Cerebellar nuclear complex (tissue), 1 donor: ENCODE data around the gene NR1D1.

Experiments
- DNase-seq, 2 experiments: peaks; one replicate each; lab custom pipeline; 2025; lab: John Stamatoyannopoulos, UW

The NR1D1 gene

DNA sequence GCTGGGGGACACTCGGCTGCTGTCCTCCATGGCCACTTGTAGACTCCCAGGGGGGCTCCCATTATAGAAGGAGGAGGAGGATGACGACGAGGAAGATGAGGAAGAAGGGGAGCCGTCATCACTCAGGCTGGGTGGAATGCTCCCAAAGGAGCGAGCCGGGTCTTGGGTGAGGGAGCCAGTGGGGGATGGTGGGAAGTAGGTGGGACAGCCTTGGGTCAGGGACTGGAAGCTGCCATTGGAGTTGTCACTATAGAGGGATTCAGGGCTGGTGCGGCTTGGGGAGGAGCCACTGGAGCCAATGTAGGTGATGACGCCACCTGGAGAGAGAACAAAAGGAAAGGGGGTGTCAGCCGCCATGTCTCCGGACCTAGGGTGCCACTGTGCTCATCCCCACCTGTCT is 3.3 kb downstream of the NR1D1 start:
- DNase-seq: no peak

DNA sequence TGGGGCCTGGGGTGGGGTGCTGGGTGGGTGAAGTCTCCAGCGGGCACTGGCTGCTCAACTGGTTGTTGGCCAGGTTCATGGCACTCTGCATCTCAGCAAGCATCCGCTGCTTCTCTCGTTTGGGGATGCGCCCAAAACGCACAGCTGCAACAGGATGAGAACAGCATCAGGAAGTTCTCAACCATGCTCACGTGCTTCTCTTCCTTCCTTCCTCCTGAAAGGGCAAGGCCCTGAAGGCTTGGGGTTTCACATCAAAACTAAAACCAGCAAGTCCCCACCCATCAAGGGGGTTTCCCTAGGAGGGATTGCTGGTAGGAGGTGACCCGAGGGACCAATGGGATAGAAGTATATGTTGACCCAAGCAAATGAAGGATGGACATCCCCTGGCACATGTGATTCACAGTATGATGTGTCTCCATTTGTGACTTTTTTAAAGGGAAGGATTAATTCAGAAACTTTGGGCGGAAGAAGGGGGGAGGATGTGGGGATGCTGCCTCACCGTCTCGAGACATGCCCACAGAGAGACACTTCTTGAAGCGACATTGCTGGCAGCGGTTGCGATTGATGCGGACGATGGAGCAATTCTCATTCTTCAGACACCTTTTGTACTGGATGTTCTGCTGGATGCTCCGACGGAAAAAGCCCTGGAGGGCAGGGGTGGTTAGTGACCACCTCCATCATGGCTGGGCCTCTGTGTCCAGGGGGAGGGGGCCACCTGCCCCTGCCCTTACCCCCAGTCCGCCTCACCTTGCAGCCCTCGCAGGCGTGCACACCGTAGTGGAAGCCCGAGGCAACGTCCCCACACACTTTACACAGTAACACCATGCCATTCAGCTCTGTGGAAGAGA is 4.2 kb downstream of the NR1D1 start:
- DNase-seq: no peak

DNA sequence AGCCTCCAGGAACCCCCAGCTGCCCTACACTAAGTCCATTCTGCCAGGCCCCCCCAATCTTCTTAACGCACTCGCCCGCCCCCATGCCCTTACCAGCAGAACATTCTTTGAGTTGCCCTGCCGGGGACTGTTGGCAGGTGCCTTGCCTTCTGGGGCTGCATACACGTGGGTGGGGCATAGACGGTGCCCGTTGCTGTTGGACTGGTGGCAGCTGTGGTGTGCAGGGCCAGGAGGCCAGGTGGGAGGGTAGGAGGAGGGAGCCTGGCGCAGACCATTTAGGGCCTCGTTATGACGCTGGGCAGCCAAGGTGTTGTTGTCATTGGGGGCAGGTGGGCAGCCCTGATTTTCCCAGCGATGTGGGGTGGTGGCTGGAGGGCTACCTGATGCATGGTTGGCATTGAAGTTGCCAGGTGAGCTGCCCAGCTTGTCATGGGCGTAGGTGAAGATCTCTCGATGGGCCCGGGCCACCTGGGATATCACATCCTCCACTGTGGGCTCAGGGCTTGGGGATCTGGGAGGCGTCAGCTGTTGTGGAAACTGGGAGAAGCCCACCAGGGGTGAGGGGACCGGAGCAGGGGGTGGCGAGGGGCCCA is 4.9 kb downstream of the NR1D1 start:
- DNase-seq: no peak

DNA sequence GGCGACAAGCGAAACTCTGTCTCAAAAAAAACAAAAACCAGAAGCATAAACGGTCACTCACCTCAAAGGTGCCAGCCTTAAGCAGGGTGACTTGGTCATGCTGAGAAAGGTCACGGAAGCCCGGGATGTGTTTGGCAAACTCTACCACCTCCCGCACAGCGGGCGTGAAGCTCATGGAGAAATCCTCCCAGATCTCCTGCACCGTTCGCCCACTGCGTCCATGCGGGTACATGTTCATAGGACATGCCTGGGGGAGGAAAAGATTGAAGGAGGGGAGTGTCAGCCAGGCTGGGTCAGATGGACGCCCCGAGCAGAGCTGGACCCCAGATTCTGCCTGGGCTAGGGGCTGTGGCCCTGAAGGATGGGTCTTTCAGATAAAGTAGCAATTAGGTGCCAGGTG is 5.5 kb downstream of the NR1D1 start:
- no peak for DNase-seq

DNA sequence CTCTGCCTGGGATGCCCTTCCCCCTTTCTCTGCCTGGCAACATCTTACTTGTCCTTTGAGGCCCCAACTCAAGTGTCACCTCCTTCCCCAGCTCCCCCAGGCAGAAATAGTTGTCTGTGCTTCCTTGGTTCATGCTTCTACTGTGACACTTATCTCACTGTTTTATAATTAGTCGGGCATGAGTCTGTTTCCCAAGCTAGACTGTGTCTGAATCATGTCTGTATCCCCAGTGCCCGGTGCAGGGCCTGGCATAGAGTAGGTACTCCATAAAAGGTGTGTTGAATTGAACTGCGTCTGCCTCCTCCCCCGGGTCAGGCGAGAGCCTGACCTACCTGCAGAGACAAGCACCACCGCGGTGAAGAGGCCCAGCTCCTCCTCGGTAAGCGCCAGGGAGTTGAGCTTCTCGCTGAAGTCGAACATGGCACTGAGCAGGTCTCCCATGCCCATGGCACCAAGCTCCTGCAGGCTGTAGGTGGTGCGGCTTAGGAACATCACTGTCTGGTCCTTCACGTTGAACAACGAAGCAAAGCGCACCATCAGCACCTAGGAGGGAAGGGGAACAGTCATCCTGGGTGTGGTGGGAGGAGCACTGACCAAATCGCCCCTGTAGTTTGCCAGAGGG is 6.7 kb downstream of the NR1D1 start:
- DNase-seq: no peak

DNA sequence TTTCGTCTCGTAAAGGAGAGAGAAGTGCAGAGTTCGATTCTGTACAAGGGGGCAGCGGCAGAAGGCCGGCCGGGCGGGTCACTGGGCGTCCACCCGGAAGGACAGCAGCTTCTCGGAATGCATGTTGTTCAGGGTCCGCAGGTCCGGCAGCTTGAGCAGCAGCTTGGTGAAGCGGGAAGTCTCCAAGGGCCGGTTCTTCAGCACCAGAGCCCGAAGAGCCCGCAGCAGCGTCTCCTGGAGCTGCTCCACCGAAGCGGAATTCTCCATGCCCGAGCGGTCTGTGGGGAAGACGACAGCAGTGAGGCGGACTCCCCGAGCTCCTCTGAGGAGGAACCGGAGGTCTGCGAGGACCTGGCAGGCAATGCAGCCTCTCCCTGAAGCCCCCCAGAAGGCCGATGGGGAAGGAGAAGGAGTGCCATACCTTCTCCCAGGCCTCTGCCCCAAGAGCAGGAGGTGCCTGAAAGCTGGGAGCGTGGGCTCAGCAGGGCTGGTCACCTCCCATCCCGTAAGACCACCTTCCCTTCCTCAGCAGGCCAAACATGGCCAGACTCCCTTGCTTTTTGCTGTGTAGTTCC is 7.3 kb downstream of the NR1D1 start:
- no peak for DNase-seq

DNA sequence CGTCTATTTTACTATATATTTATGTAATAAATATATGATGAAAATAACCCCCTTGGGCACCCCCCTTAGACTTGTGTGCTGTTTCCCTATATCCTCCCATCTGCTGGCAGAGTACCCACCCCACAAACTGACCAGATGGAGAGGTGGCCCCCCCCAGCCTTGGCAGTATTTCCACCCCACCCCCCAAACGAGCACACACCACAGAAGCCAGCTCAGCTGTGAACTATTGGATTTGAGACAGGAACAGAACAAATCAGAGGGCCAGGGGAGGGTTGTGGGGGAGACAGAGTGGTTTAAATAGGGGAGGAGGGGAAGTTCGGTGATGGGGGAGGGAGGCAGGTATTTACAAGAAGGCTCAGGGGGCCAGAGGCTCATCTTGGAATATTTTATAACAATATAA is 7.8 kb downstream of the NR1D1 start:
- peak in 1 of 2 experiments; percentile 54 for DNase-seq

DNA sequence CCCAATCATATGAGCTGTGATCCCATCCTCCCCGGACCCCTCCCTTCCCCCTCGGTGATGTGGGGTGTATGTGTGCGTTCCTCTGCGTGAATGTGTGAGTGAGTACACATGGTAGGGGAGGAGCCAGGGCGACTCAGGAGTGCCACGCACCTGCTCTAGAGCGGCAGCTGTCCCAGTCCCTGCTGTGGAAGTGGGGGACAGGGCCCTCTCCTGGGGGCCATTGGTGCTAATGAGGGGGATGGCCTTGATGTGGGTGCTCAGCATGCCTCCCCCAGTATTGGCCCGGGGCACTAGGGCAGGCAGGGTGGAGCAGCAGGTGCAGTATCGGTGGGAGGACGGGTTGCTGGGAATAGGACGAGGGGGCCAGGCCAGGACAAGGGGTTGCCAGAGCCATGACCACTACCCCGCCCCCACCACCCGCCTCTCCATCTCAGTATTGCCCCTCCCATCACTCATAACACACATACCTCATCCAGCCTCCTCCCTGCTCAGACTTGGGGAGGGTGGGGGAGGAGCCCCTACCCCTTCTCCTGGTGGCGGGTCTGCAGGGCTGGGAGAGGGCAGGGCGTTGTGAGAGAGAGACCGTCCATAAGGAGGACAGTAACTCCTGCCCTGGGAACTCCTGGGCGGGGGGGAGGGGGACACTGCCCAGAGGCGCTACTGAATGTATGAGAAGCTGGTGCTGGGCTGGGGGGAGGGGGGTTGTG is 8.5 kb downstream of the NR1D1 start:
- no peak for DNase-seq

DNA sequence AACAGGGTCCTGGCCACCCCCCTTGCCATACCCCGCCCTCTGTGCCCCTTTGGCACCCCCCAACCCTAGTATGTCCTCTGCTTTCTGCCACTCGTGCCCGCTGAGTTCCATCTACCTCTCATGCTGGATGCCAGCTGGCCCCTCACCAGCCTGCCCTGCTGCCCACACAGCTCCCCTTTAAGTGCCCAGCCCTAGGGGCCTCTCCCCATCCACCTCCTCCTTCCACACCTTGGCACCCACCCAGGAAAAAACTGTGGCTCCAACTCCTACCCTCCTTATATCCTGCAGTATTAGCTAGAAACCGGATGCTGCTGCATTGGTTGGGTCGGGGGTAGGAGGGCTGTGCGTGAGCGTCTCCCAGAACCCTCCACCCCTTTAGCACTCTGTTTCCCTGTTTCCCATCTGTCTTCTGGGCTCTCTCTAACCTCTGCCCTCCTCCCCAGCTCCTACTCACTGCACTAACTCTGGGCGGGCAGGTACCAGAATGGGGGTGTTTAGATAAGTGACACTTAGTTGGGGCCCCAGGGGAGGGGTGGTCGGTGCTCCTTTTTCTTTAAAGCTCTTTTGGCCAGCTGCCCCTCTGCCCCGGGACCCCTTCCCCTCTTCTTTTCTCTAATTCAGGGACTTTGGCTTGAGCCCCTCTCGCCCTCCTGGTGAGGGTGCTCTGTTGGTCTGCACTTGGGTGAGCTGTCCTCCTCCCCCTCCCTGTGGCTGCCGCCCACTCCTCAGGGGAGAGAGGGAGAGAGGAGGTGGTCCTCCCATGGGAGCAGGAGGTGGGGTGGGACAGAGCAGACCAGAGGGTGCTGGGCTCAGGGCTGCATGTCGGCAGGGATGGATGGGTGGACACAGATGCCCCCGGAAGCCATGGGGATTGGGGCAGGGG is 9.9 kb downstream of the NR1D1 start:
- DNase-seq: no peak

DNA sequence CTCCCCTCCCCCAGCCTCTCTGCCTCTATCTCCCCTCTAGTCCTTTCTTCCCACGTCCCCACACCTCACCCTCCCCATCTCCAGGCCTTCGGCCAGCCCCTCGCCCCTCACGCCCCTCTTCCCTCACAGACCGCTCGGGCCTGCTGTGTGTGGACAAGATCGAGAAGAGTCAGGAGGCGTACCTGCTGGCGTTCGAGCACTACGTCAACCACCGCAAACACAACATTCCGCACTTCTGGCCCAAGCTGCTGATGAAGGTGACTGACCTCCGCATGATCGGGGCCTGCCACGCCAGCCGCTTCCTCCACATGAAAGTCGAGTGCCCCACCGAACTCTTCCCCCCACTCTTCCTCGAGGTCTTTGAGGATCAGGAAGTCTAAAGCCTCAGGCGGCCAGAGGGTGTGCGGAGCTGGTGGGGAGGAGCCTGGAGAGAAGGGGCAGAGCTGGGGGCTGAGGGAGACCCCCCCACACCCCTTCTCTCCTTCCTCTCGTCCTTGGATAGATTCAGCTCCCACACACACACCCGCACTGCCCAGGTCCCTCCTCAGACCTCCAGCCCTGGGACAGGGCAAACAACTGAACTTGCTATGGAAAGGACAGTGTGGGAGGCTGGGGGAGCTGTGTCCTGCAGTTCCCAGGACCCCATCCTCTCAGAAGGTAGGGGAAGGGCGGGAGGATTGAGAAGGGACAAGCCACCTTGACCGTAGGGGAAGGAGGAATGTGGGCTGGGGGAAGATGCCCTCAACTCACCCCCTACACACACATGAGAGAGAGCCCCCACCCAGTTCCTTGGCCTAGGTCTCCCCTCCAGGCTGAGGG is 11.1 kb downstream of the NR1D1 start:
- DNase-seq: no peak

DNA sequence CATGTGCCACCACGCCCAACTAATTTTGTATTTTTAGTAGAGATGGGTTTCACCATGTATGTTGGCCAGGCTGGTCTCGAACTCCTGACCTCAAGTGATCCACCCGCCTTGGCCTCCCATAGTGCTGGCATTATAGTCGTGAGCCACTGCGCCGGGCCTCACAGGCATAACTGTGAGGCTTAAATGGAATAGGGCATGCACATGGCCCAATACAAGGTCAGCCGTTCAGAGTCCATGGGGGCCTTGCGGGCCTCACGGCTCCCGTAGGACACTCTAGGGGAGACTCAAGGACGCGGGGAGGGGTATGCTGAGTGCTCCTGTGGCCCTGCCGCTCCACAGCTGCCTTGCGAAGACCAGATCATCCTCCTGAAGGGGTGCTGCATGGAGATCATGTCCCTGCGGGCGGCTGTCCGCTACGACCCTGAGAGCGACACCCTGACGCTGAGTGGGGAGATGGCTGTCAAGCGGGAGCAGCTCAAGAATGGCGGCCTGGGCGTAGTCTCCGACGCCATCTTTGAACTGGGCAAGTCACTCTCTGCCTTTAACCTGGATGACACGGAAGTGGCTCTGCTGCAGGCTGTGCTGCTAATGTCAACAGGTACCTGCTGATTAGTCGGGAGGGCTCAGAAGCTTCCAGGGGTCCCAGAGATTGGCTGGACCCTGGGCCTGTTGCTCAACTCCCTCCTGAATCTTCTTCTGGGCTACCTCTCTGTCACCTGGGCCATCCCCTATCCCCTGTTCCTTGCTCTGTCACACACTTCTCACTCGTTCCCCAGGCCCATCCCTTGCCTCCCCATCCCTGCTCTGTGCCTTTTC is 12.3 kb downstream of the NR1D1 start:
- no peak for DNase-seq

DNA sequence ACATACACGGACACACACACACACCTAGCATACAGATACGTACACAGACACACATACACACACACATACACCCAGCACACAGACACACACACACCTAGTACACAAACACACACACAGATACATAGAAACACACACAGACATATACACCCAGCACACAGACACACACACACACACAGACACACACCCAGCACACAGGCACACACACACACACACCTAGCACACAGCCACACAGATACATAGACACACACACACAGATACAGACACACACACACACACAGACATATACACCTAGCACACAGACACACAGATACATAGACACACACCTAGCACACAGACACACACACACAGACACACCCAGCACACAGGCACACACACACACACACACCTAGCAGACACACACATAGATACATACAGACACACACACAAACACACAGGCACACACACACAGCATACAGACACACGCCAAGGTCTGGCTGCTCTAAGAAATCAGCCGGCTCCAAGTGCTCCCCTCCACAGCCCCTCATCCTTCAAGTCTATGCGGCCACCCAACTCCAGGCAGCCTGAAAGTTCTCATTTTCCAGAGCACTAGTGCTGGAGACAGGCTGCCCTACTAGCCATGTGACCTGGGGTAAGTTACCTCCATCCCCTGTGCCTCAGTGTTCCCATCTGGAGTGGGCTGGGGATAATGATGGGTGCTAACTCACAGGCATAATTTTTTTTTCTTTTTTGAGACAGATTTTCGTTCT is 13.2 kb downstream of the NR1D1 start:
- no peak for DNase-seq

DNA sequence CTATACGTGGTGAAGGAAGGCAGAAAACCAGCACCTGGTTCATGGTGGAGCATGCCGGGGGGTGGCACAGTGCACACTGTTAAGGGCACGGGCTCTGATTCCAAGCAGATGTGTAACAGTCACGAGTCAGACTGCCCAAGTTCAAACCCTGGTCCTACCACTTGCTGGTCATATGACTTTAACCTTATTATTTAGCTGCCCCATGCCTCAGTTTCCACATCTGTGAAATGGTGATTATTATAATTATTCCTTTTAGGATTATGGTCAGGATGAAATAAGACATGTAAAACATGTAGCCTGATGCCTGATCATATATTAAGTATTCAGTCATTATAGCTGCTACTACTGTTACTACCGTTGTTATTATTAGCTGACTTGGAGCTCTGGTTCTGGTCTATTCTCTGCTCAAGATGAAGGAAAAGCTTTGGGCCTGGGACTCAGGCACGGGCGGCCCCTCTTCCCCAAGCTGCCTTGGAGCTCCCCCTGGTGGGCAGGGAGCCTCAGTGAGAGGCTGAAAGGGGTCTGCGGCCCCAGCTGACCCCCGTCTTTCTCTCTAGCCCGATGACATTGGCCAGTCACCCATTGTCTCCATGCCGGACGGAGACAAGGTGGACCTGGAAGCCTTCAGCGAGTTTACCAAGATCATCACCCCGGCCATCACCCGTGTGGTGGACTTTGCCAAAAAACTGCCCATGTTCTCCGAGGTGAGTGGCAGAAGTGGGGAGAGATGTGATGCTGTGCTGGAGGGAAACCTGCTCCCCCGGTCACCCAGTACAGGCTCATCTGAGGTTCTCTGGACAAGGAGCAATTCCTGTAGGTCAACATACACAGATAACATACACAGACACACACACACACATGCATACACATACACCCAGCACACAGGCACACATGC is 14.0 kb downstream of the NR1D1 start:
- DNase-seq: no peak

DNA sequence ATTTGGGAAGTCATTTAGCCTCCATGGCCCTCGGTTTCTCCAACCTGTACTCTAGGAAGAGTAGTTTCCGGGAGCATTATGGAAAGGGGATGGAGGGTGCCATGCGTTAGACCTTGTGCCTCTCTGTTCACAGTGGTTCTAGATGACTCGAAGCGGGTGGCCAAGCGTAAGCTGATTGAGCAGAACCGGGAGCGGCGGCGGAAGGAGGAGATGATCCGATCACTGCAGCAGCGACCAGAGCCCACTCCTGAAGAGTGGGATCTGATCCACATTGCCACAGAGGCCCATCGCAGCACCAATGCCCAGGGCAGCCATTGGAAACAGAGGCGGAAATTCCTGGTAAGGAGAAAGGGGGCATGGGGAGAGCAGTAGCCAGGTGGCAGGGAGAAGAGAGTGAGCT is 15.9 kb downstream of the NR1D1 start:
- no peak for DNase-seq

DNA sequence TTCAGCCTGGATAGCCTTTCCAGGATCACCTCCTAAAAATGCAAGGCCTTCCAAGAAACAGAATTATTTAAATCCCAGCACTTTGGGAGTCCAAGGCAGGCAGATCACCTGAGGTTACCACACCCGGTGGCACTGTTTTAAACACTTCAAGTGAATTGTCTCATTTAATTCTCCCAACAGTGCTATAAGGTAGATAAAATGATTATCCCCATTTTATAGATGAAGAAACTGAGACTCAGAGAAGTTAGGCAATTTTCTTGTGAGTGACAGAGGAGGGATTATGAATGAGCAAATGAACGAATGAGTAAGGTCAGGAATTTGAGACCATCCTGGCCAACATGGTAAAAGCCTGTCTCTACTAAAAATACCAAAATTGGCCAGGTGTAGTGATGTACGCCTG is 20.8 kb downstream of the NR1D1 start:
- DNase-seq: no peak

DNA sequence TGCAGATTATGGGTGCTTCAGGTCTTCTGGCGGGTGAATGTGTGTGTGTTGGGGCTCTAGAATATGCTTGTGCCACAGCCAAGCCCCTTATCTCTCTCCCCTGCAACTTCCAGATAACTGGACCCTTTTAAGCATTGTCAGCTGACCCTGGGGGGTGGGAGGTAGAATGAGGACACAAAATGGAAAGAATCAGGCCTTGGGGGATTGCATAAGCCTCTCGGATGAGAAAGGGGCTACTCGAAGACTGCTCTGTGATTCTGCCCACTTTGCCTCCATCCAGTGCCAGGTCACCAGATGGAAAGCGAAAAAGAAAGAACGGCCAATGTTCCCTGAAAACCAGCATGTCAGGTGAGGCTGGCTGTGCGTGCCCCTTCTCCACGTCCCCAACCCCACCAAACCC is 23.8 kb downstream of the NR1D1 start:
- peak in 1 of 2 experiments; percentile 25 for DNase-seq

DNA sequence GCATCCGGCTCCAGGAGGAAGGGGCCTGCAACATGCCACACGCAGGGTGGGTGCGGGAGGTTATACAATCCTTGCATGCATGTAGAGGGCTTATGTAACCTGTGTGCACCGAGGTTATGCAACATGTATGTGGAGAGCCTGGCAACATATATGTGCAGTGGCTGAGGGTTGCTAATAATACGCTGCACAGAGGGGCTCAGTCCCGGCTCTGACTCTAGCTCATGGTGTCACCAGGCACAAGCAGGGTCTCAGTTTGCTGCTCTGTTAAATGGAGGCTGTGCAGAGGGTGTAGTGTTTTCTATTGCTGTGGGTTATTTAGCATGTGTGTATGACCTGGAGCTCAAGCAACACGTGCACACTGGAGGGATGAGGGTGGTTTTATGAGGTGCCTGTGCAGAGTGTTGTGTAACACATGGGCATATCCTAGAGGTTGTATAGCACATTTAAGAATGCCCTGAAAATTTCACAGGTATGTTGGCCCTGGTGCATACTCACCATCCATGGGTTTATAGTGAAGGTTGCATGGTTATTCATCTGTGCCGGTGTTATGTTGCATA is 24.4 kb downstream of the NR1D1 start:
- no peak for DNase-seq
